HepG2 (cell line): Measurements from ENCODE around the gene ZNF581. TPM values are rescaled to one million over a fixed set of nuclear protein-coding genes. Genes with fewer than 3 reads are reported as not detected.

Source experiments
- PAF1 ChIP-seq: IDR thresholded peaks from 2 replicates; pipeline ENCODE4 v1.6.1; 2016; ENCODE audit warnings: missing genetic modification reagents, missing compliant biosample characterization
- TEAD3 ChIP-seq: optimal IDR thresholded peaks from 2 replicates; pipeline ENCODE3; 2016; ENCODE audit warnings: borderline replicate concordance
- ZNF326 ChIP-seq: sonication (generic); formaldehyde crosslinking; IDR thresholded peaks from 2 replicates; pipeline ENCODE4 v1.4.0; 2020; ENCODE audit warnings: missing genetic modification reagents, borderline replicate concordance
- ZNF331 ChIP-seq: sonication (generic); formaldehyde crosslinking; IDR thresholded peaks from 2 replicates; pipeline ENCODE4 v1.4.0; 2020; ENCODE audit warnings: missing genetic modification reagents
- ZNF446 ChIP-seq: sonication (generic); formaldehyde crosslinking; IDR thresholded peaks from 2 replicates; pipeline ENCODE4 v1.5.0; 2020; ENCODE audit warnings: mild to moderate bottlenecking, missing genetic modification reagents
- ZNF572 ChIP-seq: sonication (generic); formaldehyde crosslinking; IDR thresholded peaks from 2 replicates; pipeline ENCODE4 v1.5.1; 2020; ENCODE audit warnings: mild to moderate bottlenecking, missing genetic modification reagents
- ZNF776 ChIP-seq: sonication (generic); formaldehyde crosslinking; IDR thresholded peaks from 2 replicates; pipeline ENCODE4 v1.4.0; 2020; ENCODE audit warnings: mild to moderate bottlenecking, missing genetic modification reagents
- ZNF883 ChIP-seq: sonication (generic); formaldehyde crosslinking; IDR thresholded peaks from 2 replicates; pipeline ENCODE4 v1.5.1; 2020; ENCODE audit warnings: mild to moderate bottlenecking, missing genetic modification reagents; ENCODE audit errors: not compliant biosample characterization
- polyA plus RNA-seq, 8 experiments: library from polyadenylated mRNA; depleted of rRNA in 3 of 8; stranded (reverse) in 7 of 8; unstranded in 1 of 8; fragments of >200 nt; fragmentation: Illumina TruSeq in 4 of 8; extraction: Trizol in 4 of 8; gene quantifications; 2 replicates each; pipeline versions ENCODE4 v1.2.1 to v1.2.3, GENCODE V29; 2011 to 2016; ENCODE audit warnings: low read depth in 4 of 8, missing spikeins in 1 of 8, mixed read lengths in 1 of 8; ENCODE audit not compliant: insufficient read depth in 1 of 8
- total RNA-seq, 5 experiments: library from RNA; depleted of rRNA; stranded (reverse); fragments of >200 nt; fragmentation: Illumina TruSeq; extraction: Trizol; gene quantifications; 2 replicates each; pipeline ENCODE4 v1.2.3, GENCODE V29; 2016; ENCODE audit warnings: low read depth in 1 of 5
- TF ChIP-seq, protein P1 (sequence below): sonication (generic); formaldehyde crosslinking; IDR thresholded peaks from 2 replicates; pipeline ENCODE4 v1.4.0; 2020; ENCODE audit warnings: mild to moderate bottlenecking, missing genetic modification reagents
- TF ChIP-seq, protein P2 (sequence below): sonication (generic); formaldehyde crosslinking; IDR thresholded peaks from 2 replicates; pipeline ENCODE4 v1.4.0; 2020; ENCODE audit warnings: low read depth, mild to moderate bottlenecking, missing genetic modification reagents
- TF ChIP-seq, protein P3 (sequence below): sonication (generic); formaldehyde crosslinking; IDR thresholded peaks from 2 replicates; pipeline ENCODE4 v1.4.0; 2020; ENCODE audit warnings: missing genetic modification reagents
- TF ChIP-seq, protein P4 (sequence below): sonication (generic); formaldehyde crosslinking; conservative IDR thresholded peaks from 2 replicates; pipeline ENCODE4 v1.4.0; 2020; ENCODE audit warnings: mild to moderate bottlenecking, missing genetic modification reagents, moderate library complexity
- TF ChIP-seq, protein P5 (sequence below): IDR thresholded peaks from 2 replicates; pipeline ENCODE4 v1.6.1; 2018; ENCODE audit warnings: missing genetic modification reagents
- TF ChIP-seq, protein P6 (sequence below): sonication (generic); formaldehyde crosslinking; IDR thresholded peaks from 2 replicates; pipeline ENCODE4 v1.8.1; 2023; ENCODE audit warnings: mild to moderate bottlenecking, missing genetic modification reagents
- TF ChIP-seq, protein P7 (sequence below): sonication (generic); formaldehyde crosslinking; IDR thresholded peaks from 2 replicates; pipeline ENCODE4 v1.5.1; 2020; ENCODE audit warnings: mild to moderate bottlenecking, missing genetic modification reagents, moderate library complexity

Gene ZNF581
- total and polyA plus RNA-seq, 2 of the 13 experiments (the other 11 are each of a cell fraction or from before 2014, with no cell fraction given): 19.6 to 49.5 TPM

DNA sequence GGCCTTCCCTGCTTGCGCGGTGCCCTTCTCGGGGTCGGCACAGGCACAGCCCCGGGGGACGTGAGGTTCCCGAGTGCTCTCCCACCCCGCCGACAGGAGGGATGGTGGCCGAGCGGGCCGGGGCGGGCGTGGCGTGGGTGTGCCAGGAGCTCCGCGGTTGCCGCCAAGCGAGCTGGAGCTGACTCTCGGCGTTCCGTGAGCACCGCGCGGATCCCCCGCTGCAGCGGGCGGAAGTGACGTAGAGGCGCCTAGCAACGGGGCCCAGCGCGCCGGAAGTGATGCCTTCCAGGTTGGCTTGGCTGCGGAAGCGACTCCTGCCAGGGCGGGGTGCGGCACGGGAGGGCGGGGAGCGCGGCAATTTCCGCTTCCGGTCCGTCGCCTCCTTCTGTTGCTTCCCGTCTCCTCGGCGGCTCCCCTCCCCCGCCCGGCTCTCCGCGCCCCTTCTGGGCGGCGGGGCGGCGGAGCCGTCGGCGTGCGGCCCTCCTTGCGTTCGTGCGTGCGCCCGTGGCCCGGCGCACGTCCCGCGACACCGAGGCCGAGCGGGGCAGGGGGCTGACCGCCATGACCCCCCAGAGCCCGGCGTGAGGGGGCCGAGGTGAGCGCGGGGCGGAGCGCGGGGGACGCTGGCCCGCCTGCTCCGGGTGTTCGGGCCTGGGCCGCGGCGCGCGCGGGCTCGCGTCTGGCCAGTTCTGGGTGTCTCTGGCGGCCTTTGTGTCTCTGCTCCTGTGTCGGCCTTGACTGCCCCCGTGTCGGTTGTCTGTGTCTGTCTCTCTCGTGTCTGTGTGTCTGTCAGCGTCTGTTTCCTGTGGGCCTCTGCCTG lies 31.6 kb downstream of the ZNF581 start, which contains the start of gene EPN1 (continued):
- TF ChIP-seq, protein P1, sequence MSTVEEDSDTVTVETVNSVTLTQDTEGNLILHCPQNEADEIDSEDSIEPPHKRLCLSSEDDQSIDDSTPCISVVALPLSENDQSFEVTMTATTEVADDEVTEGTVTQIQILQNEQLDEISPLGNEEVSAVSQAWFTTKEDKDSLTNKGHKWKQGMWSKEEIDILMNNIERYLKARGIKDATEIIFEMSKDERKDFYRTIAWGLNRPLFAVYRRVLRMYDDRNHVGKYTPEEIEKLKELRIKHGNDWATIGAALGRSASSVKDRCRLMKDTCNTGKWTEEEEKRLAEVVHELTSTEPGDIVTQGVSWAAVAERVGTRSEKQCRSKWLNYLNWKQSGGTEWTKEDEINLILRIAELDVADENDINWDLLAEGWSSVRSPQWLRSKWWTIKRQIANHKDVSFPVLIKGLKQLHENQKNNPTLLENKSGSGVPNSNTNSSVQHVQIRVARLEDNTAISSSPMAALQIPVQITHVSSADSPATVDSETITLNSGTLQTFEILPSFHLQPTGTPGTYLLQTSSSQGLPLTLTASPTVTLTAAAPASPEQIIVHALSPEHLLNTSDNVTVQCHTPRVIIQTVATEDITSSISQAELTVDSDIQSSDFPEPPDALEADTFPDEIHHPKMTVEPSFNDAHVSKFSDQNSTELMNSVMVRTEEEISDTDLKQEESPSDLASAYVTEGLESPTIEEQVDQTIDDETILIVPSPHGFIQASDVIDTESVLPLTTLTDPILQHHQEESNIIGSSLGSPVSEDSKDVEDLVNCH (CRISPR knock-in tag): no peak
- TF ChIP-seq ZNF331 (CRISPR knock-in tag) (peak; percentile 63), ZNF326 (peak; percentile 56; the same call in 1 of the 2 replicates), ZNF446 (CRISPR knock-in tag) (no peak), ZNF883 (CRISPR knock-in tag) (peak; percentile 73), TEAD3 (CRISPR knock-in tag) (peak; percentile 14), ZNF776 (CRISPR knock-in tag) (peak; percentile 30; the same call in 1 of the 2 replicates), ZNF572 (0 out of 2 replicates have a peak, but pooled peaks have one; percentile 63), PAF1 (CRISPR knock-in tag) (peak; percentile 94)
- TF ChIP-seq, protein P2, sequence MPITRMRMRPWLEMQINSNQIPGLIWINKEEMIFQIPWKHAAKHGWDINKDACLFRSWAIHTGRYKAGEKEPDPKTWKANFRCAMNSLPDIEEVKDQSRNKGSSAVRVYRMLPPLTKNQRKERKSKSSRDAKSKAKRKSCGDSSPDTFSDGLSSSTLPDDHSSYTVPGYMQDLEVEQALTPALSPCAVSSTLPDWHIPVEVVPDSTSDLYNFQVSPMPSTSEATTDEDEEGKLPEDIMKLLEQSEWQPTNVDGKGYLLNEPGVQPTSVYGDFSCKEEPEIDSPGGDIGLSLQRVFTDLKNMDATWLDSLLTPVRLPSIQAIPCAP (CRISPR knock-in tag): no peak
- TF ChIP-seq, protein P3, sequence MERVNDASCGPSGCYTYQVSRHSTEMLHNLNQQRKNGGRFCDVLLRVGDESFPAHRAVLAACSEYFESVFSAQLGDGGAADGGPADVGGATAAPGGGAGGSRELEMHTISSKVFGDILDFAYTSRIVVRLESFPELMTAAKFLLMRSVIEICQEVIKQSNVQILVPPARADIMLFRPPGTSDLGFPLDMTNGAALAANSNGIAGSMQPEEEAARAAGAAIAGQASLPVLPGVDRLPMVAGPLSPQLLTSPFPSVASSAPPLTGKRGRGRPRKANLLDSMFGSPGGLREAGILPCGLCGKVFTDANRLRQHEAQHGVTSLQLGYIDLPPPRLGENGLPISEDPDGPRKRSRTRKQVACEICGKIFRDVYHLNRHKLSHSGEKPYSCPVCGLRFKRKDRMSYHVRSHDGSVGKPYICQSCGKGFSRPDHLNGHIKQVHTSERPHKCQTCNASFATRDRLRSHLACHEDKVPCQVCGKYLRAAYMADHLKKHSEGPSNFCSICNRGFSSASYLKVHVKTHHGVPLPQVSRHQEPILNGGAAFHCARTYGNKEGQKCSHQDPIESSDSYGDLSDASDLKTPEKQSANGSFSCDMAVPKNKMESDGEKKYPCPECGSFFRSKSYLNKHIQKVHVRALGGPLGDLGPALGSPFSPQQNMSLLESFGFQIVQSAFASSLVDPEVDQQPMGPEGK (CRISPR knock-in tag): peak; percentile 83
- TF ChIP-seq, protein P4, sequence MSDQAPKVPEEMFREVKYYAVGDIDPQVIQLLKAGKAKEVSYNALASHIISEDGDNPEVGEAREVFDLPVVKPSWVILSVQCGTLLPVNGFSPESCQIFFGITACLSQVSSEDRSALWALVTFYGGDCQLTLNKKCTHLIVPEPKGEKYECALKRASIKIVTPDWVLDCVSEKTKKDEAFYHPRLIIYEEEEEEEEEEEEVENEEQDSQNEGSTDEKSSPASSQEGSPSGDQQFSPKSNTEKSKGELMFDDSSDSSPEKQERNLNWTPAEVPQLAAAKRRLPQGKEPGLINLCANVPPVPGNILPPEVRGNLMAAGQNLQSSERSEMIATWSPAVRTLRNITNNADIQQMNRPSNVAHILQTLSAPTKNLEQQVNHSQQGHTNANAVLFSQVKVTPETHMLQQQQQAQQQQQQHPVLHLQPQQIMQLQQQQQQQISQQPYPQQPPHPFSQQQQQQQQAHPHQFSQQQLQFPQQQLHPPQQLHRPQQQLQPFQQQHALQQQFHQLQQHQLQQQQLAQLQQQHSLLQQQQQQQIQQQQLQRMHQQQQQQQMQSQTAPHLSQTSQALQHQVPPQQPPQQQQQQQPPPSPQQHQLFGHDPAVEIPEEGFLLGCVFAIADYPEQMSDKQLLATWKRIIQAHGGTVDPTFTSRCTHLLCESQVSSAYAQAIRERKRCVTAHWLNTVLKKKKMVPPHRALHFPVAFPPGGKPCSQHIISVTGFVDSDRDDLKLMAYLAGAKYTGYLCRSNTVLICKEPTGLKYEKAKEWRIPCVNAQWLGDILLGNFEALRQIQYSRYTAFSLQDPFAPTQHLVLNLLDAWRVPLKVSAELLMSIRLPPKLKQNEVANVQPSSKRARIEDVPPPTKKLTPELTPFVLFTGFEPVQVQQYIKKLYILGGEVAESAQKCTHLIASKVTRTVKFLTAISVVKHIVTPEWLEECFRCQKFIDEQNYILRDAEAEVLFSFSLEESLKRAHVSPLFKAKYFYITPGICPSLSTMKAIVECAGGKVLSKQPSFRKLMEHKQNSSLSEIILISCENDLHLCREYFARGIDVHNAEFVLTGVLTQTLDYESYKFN (CRISPR knock-in tag): peak; percentile 53; the same call in 1 of the 2 replicates
- TF ChIP-seq, protein P5, sequence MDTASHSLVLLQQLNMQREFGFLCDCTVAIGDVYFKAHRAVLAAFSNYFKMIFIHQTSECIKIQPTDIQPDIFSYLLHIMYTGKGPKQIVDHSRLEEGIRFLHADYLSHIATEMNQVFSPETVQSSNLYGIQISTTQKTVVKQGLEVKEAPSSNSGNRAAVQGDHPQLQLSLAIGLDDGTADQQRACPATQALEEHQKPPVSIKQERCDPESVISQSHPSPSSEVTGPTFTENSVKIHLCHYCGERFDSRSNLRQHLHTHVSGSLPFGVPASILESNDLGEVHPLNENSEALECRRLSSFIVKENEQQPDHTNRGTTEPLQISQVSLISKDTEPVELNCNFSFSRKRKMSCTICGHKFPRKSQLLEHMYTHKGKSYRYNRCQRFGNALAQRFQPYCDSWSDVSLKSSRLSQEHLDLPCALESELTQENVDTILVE (CRISPR knock-in tag): peak; percentile 89
- TF ChIP-seq, protein P6, sequence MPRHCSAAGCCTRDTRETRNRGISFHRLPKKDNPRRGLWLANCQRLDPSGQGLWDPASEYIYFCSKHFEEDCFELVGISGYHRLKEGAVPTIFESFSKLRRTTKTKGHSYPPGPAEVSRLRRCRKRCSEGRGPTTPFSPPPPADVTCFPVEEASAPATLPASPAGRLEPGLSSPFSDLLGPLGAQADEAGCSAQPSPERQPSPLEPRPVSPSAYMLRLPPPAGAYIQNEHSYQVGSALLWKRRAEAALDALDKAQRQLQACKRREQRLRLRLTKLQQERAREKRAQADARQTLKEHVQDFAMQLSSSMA (CRISPR knock-in tag): no peak
- TF ChIP-seq, protein P7, sequence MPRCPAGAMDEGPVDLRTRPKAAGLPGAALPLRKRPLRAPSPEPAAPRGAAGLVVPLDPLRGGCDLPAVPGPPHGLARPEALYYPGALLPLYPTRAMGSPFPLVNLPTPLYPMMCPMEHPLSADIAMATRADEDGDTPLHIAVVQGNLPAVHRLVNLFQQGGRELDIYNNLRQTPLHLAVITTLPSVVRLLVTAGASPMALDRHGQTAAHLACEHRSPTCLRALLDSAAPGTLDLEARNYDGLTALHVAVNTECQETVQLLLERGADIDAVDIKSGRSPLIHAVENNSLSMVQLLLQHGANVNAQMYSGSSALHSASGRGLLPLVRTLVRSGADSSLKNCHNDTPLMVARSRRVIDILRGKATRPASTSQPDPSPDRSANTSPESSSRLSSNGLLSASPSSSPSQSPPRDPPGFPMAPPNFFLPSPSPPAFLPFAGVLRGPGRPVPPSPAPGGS (CRISPR knock-in tag): peak; percentile 55; the same call in 1 of the 2 replicates
